T-helper 1 cell treated with Interleukin-12 subunit alpha and Interleukin-12 subunit beta and Interleukin-4 antibody, amounts not matched to agents 30 μg/mL and 1 μg/mL, for 36 hours (primary cell): ENCODE data around the gene CELF1.
A peak's percentile ranks its signal among the peaks of the same experiment; 100 is the strongest.

Source experiments
- H3K27ac Mint-ChIP-seq: one replicate; pipeline ENCODE4 v1.8.0; 2021; ENCODE audit warnings: mild to moderate bottlenecking, mixed read lengths
- H3K27me3 Mint-ChIP-seq: one replicate; pipeline ENCODE4 v1.8.0; 2021; ENCODE audit warnings: low read depth, mixed read lengths
- H3K36me3 Mint-ChIP-seq: one replicate; pipeline ENCODE4 v1.8.0; 2021; ENCODE audit warnings: low read depth, mixed read lengths
- H3K4me1 Mint-ChIP-seq: one replicate; pipeline ENCODE4 v1.8.0; 2021; ENCODE audit warnings: low read depth, mixed read lengths
- H3K4me3 Mint-ChIP-seq: one replicate; pipeline ENCODE4 v1.8.0; 2021; ENCODE audit warnings: mild to moderate bottlenecking, moderate library complexity, mixed read lengths
- H3K9me3 Mint-ChIP-seq: one replicate; pipeline ENCODE4 v1.8.0; 2021; ENCODE audit warnings: mixed read lengths

CELF1 gene

GRCh38 chr11:47502767-47503166, 50.2 kb downstream of the CELF1 start:
- Mint-ChIP-seq H3K4me3 (no peak overlapping the region), H3K36me3 (peaks cover 13% of the 10 kb centered on the region), H3K4me1 (peaks cover 42% of the 10 kb centered on the region), H3K27ac (no peak overlapping the region), H3K27me3 (no peaks in the 10 kb centered on the region), H3K9me3 (no peaks in the 10 kb centered on the region)

- H3K9me3 Mint-ChIP-seq, result no peaks in the 10 kb centered on the region
- H3K4me1 Mint-ChIP-seq, result peaks cover 29% of the 10 kb centered on the region
- no peaks in the 10 kb centered on the region for H3K27me3 Mint-ChIP-seq
- no peak overlapping the region for H3K27ac Mint-ChIP-seq
- H3K4me3 Mint-ChIP-seq, result no peak overlapping the region
- peaks cover 13% of the 10 kb centered on the region for H3K36me3 Mint-ChIP-seq
Observed at GRCh38 chr11:47501101-47501500, 51.8 kb downstream of the CELF1 start.

GRCh38 chr11:47500121-47500520, 52.8 kb downstream of the CELF1 start:
- Mint-ChIP-seq H3K36me3 (peaks cover 13% of the 10 kb centered on the region), H3K4me1 (peaks cover 28% of the 10 kb centered on the region), H3K9me3 (no peaks in the 10 kb centered on the region), H3K27ac (no peak overlapping the region), H3K4me3 (no peak overlapping the region), H3K27me3 (no peaks in the 10 kb centered on the region)

GRCh38 chr11:47499614-47500013, 53.3 kb downstream of the CELF1 start:
- Mint-ChIP-seq H3K4me1 (peaks cover 26% of the 10 kb centered on the region), H3K27me3 (no peaks in the 10 kb centered on the region), H3K9me3 (no peaks in the 10 kb centered on the region), H3K36me3 (peaks cover 10% of the 10 kb centered on the region), H3K27ac (no peak overlapping the region), H3K4me3 (no peak overlapping the region)

GRCh38 chr11:47499161-47499560, 53.8 kb downstream of the CELF1 start:
- Mint-ChIP-seq H3K27ac (no peak overlapping the region), H3K36me3 (peaks cover 13% of the 10 kb centered on the region), H3K27me3 (no peaks in the 10 kb centered on the region), H3K4me1 (peaks cover 26% of the 10 kb centered on the region), H3K9me3 (no peaks in the 10 kb centered on the region), H3K4me3 (no peak overlapping the region)

GRCh38 chr11:47498584-47499152, 54.3 kb downstream of the CELF1 start:
- Mint-ChIP-seq H3K4me1 (peaks cover 26% of the 10 kb centered on the region), H3K36me3 (peaks cover 17% of the 10 kb centered on the region), H3K4me3 (no peak overlapping the region), H3K9me3 (no peaks in the 10 kb centered on the region), H3K27me3 (no peaks in the 10 kb centered on the region), H3K27ac (no peak overlapping the region)

- peaks cover 24% of the 10 kb centered on the region for H3K4me1 Mint-ChIP-seq
- H3K4me3 Mint-ChIP-seq, result no peak overlapping the region
- no peak overlapping the region for H3K27ac Mint-ChIP-seq
- peaks cover 17% of the 10 kb centered on the region for H3K36me3 Mint-ChIP-seq
- H3K9me3 Mint-ChIP-seq, result no peaks in the 10 kb centered on the region
- no peaks in the 10 kb centered on the region for H3K27me3 Mint-ChIP-seq
Observed at GRCh38 chr11:47498149-47498548, 54.8 kb downstream of the CELF1 start.

- Mint-ChIP-seq H3K27me3 (no peaks in the 10 kb centered on the region), H3K36me3 (peaks cover 21% of the 10 kb centered on the region), H3K27ac (no peak overlapping the region), H3K4me3 (no peak overlapping the region), H3K9me3 (no peaks in the 10 kb centered on the region), H3K4me1 (peaks cover 24% of the 10 kb centered on the region)
Observed at GRCh38 chr11:47496808-47497207, 56.1 kb downstream of the CELF1 start.

- Mint-ChIP-seq H3K27me3 (no peaks in the 10 kb centered on the region), H3K9me3 (no peaks in the 10 kb centered on the region), H3K4me1 (peaks cover 24% of the 10 kb centered on the region), H3K36me3 (peaks cover 21% of the 10 kb centered on the region), H3K4me3 (no peak overlapping the region), H3K27ac (no peak overlapping the region)
Observed at GRCh38 chr11:47495856-47496217, 57.1 kb downstream of the CELF1 start.

GRCh38 chr11:47495011-47495855, 57.7 kb downstream of the CELF1 start:
- H3K27ac Mint-ChIP-seq, result no peak overlapping the region
- H3K4me3 Mint-ChIP-seq, result no peak overlapping the region
- peaks cover 17% of the 10 kb centered on the region for H3K36me3 Mint-ChIP-seq
- peaks cover 19% of the 10 kb centered on the region for H3K4me1 Mint-ChIP-seq
- no peaks in the 10 kb centered on the region for H3K27me3 Mint-ChIP-seq
- no peaks in the 10 kb centered on the region for H3K9me3 Mint-ChIP-seq

GRCh38 chr11:47489395-47489755, 63.6 kb downstream of the CELF1 start:
- H3K4me1 Mint-ChIP-seq, result peaks cover 19% of the 10 kb centered on the region
- peak overlapping the region; percentile 34 for H3K27ac Mint-ChIP-seq
- H3K4me3 Mint-ChIP-seq, result no peak overlapping the region
- H3K36me3 Mint-ChIP-seq, result peaks cover 41% of the 10 kb centered on the region
- H3K9me3 Mint-ChIP-seq, result no peaks in the 10 kb centered on the region
- no peaks in the 10 kb centered on the region for H3K27me3 Mint-ChIP-seq

- H3K4me3 Mint-ChIP-seq, result no peak overlapping the region
- peak overlapping the region; percentile 34 for H3K27ac Mint-ChIP-seq
- peaks cover 41% of the 10 kb centered on the region for H3K36me3 Mint-ChIP-seq
- no peaks in the 10 kb centered on the region for H3K9me3 Mint-ChIP-seq
- no peaks in the 10 kb centered on the region for H3K27me3 Mint-ChIP-seq
- peaks cover 16% of the 10 kb centered on the region for H3K4me1 Mint-ChIP-seq
Observed at GRCh38 chr11:47488674-47489394, 64.1 kb downstream of the CELF1 start.

GRCh38 chr11:47488111-47488510, 64.8 kb downstream of the CELF1 start:
- H3K27me3 Mint-ChIP-seq, result no peaks in the 10 kb centered on the region
- H3K9me3 Mint-ChIP-seq, result no peaks in the 10 kb centered on the region
- no peak overlapping the region for H3K27ac Mint-ChIP-seq
- peaks cover 46% of the 10 kb centered on the region for H3K36me3 Mint-ChIP-seq
- H3K4me3 Mint-ChIP-seq, result no peak overlapping the region
- peaks cover 14% of the 10 kb centered on the region for H3K4me1 Mint-ChIP-seq

GRCh38 chr11:47487421-47487820, 65.5 kb downstream of the CELF1 start:
- no peaks in the 10 kb centered on the region for H3K9me3 Mint-ChIP-seq
- no peak overlapping the region for H3K4me3 Mint-ChIP-seq
- no peaks in the 10 kb centered on the region for H3K27me3 Mint-ChIP-seq
- peaks cover 45% of the 10 kb centered on the region for H3K36me3 Mint-ChIP-seq
- H3K27ac Mint-ChIP-seq, result no peak overlapping the region
- H3K4me1 Mint-ChIP-seq, result peaks cover 12% of the 10 kb centered on the region

GRCh38 chr11:47485107-47485506, 67.8 kb downstream of the CELF1 start:
- Mint-ChIP-seq H3K4me1 (peaks cover 12% of the 10 kb centered on the region), H3K36me3 (peaks cover 49% of the 10 kb centered on the region), H3K27me3 (no peaks in the 10 kb centered on the region), H3K4me3 (no peak overlapping the region), H3K9me3 (no peaks in the 10 kb centered on the region), H3K27ac (no peak overlapping the region)
